Astrocyte (in vitro differentiated cells and primary cell): Measurements from ENCODE around the gene AQP6.

Experiments used
- CTCF ChIP-seq: IDR thresholded peaks from 2 replicates; pipeline ENCODE4 v1.5.1; 2011; ENCODE audit warnings: low read depth, mild to moderate bottlenecking, inconsistent platforms, low read length, moderate library complexity; ENCODE audit not compliant: insufficient read depth
- EZH2 ChIP-seq: IDR thresholded peaks from 2 replicates; pipeline ENCODE4 v1.6.1; 2012; ENCODE audit warnings: mild to moderate bottlenecking, low read length, inconsistent platforms; ENCODE audit not compliant: insufficient read depth

- TF ChIP-seq CTCF: no peak
- TF ChIP-seq EZH2: no peak
Observed at GRCh38 chr12:49978125-49978524, 5.4 kb downstream of the AQP6 start.
